Chondrocyte (in vitro differentiated cells): ENCODE results near the gene MARCO. TPM values are rescaled to one million over a fixed set of nuclear protein-coding genes. Genes with fewer than 3 reads are reported as not detected.

Source experiments
- DNase-seq: peaks from one replicate; pipeline ENCODE4 v3.0.0; 2021; ENCODE audit warnings: mixed read lengths, low spot score
- H3K27ac Mint-ChIP-seq: one replicate; pipeline ENCODE4 v1.8.0; 2021; ENCODE audit warnings: mild to moderate bottlenecking, moderate library complexity, mixed read lengths; ENCODE audit not compliant: unreplicated experiment
- H3K27me3 Mint-ChIP-seq: 2 replicates; pipeline ENCODE4 v1.8.0; 2021; ENCODE audit warnings: low read depth, mixed read lengths
- H3K36me3 Mint-ChIP-seq: 2 replicates; pipeline ENCODE4 v1.8.0; 2021; ENCODE audit warnings: low read depth, mixed read lengths
- H3K4me1 Mint-ChIP-seq: 2 replicates; pipeline ENCODE4 v1.8.0; 2021; ENCODE audit warnings: low read depth, mild to moderate bottlenecking, mixed read lengths
- H3K4me3 Mint-ChIP-seq: one replicate; pipeline ENCODE4 v1.8.0; 2021; ENCODE audit warnings: mild to moderate bottlenecking, moderate library complexity, mixed read lengths; ENCODE audit not compliant: unreplicated experiment
- H3K9me3 Mint-ChIP-seq: 2 replicates; pipeline ENCODE4 v1.8.0; 2021; ENCODE audit warnings: low read depth, mixed read lengths
- CTCF ChIP-seq: fragments of 200-600 bp; sonication (generic); IDR thresholded peaks from 2 replicates; pipeline ENCODE4 v1.5.0; 2021; ENCODE audit warnings: antibody characterized with exemption, mild to moderate bottlenecking, moderate library complexity
- total RNA-seq: library from RNA; stranded (reverse); gene quantifications from 3 replicates; pipeline ENCODE4 v1.2.1, GENCODE V29; 2021

Gene MARCO
- total RNA-seq, 1 donor from 2014 or later: not detected

- H3K27me3 Mint-ChIP-seq: peaks cover 15% of the 10 kb centered on the region
- no peaks in the 10 kb centered on the region for H3K36me3 Mint-ChIP-seq
- no peak overlapping the region for H3K4me3 Mint-ChIP-seq
- no peak overlapping the region for H3K27ac Mint-ChIP-seq
- DNase-seq: no peak
- no peak for TF ChIP-seq CTCF
- H3K4me1 Mint-ChIP-seq: no peaks in the 10 kb centered on the region
- no peaks in the 10 kb centered on the region for H3K9me3 Mint-ChIP-seq
Observed at GRCh38 chr2:118979152-118979861, 37.3 kb downstream of the MARCO start.

DNA sequence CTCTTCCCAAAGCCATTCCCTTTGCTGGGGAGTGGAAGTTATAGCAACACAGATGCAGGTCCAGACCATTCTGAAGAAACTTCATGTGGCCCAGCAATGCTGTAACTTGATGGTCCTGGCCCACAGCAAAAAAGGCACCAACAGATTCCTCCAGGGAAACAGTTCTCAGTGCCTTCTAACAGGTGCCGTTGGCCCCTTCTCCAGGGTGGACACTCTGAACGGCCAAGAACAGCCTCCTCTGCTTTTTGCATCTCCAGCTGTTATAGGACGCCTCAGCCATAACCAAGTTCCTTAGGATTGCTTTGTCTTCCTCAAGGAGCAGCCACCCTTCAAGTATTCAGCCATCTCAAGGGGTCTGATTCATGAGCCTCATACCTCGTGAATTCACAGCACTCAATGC is 38.0 kb downstream of the MARCO start:
- Mint-ChIP-seq H3K4me3 (no peak overlapping the region), H3K36me3 (no peaks in the 10 kb centered on the region), H3K4me1 (no peaks in the 10 kb centered on the region), H3K27ac (no peak overlapping the region), H3K27me3 (peaks cover 16% of the 10 kb centered on the region), H3K9me3 (peaks cover 3% of the 10 kb centered on the region)
- no peak for DNase-seq
- no peak for TF ChIP-seq CTCF

GRCh38 chr2:118980573-118980972 is 38.6 kb downstream of the MARCO start:
- no peak for TF ChIP-seq CTCF
- H3K27me3 Mint-ChIP-seq: peaks cover 16% of the 10 kb centered on the region
- no peaks in the 10 kb centered on the region for H3K36me3 Mint-ChIP-seq

DNA sequence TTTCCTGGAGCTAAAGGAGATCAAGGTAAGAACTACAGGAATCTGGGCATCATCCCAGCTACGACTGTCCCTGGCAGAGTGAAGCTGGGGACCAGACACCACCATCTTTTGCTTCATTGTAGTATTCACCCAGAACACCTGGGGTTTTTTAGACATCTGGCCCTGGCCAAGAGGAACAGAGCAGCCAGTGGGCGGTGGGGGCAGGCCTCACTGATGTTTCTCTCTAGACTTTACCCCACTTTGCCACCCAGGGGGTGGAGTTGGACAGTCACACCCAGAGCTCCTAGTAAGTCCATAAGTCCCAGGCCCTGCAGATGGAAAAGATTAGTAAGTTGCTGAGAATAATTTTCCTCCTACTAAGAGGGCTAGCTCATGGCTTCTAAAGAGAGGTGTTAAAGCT is 39.6 kb downstream of the MARCO start:
- Mint-ChIP-seq H3K27me3 (peaks cover 11% of the 10 kb centered on the region), H3K36me3 (no peaks in the 10 kb centered on the region), H3K4me1 (no peaks in the 10 kb centered on the region), H3K27ac (no peak overlapping the region), H3K9me3 (peaks cover 3% of the 10 kb centered on the region), H3K4me3 (no peak overlapping the region)
- TF ChIP-seq CTCF: no peak
- DNase-seq: no peak

More at GRCh38 chr2:118980573-118980972, 38.6 kb downstream of the MARCO start:
- no peak for DNase-seq
- Mint-ChIP-seq H3K4me3 (no peak overlapping the region), H3K27ac (no peak overlapping the region), H3K9me3 (peaks cover 3% of the 10 kb centered on the region), H3K4me1 (no peaks in the 10 kb centered on the region)

DNA sequence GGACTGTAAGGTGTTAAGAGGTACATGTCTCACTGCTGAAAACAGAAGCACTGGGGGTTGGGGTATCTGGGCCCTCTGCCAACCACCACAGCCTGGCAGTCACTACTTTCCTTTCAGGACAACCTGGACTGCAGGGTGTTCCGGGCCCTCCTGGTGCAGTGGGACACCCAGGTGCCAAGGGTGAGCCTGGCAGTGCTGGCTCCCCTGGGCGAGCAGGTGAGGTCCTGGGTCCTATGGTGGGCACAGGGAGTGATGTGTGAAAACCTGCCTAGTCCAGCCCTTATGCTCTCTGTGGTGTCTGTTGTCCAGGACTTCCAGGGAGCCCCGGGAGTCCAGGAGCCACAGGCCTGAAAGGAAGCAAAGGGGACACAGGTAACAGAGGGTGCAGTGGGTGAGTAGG is 40.0 kb downstream of the MARCO start:
- no peak for TF ChIP-seq CTCF
- DNase-seq: no peak

More for the DNA sequence above, 40.0 kb downstream of the MARCO start:
- H3K4me1 Mint-ChIP-seq: no peaks in the 10 kb centered on the region
- no peak overlapping the region for H3K4me3 Mint-ChIP-seq
- no peaks in the 10 kb centered on the region for H3K36me3 Mint-ChIP-seq
- peaks cover 3% of the 10 kb centered on the region for H3K9me3 Mint-ChIP-seq
- H3K27me3 Mint-ChIP-seq: peaks cover 10% of the 10 kb centered on the region
- H3K27ac Mint-ChIP-seq: no peak overlapping the region
